GM19351 (cell line): ENCODE results near the gene CENPE.
"Not testable (repeated sequence)": the region's sequence is repeated elsewhere in the genome, so short reads cannot be mapped to it uniquely, and the experiment has no call there.

Experiments
- ATAC-seq: cut with Tn5 transposase; IDR thresholded peaks from one replicate; pipeline ENCODE4 v1.9.1; 2021; ENCODE audit warnings: mild to moderate bottlenecking, moderate library complexity; ENCODE audit not compliant: unreplicated experiment

Gene CENPE, protein sequence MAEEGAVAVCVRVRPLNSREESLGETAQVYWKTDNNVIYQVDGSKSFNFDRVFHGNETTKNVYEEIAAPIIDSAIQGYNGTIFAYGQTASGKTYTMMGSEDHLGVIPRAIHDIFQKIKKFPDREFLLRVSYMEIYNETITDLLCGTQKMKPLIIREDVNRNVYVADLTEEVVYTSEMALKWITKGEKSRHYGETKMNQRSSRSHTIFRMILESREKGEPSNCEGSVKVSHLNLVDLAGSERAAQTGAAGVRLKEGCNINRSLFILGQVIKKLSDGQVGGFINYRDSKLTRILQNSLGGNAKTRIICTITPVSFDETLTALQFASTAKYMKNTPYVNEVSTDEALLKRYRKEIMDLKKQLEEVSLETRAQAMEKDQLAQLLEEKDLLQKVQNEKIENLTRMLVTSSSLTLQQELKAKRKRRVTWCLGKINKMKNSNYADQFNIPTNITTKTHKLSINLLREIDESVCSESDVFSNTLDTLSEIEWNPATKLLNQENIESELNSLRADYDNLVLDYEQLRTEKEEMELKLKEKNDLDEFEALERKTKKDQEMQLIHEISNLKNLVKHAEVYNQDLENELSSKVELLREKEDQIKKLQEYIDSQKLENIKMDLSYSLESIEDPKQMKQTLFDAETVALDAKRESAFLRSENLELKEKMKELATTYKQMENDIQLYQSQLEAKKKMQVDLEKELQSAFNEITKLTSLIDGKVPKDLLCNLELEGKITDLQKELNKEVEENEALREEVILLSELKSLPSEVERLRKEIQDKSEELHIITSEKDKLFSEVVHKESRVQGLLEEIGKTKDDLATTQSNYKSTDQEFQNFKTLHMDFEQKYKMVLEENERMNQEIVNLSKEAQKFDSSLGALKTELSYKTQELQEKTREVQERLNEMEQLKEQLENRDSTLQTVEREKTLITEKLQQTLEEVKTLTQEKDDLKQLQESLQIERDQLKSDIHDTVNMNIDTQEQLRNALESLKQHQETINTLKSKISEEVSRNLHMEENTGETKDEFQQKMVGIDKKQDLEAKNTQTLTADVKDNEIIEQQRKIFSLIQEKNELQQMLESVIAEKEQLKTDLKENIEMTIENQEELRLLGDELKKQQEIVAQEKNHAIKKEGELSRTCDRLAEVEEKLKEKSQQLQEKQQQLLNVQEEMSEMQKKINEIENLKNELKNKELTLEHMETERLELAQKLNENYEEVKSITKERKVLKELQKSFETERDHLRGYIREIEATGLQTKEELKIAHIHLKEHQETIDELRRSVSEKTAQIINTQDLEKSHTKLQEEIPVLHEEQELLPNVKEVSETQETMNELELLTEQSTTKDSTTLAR (N-terminal part only)

DNA sequence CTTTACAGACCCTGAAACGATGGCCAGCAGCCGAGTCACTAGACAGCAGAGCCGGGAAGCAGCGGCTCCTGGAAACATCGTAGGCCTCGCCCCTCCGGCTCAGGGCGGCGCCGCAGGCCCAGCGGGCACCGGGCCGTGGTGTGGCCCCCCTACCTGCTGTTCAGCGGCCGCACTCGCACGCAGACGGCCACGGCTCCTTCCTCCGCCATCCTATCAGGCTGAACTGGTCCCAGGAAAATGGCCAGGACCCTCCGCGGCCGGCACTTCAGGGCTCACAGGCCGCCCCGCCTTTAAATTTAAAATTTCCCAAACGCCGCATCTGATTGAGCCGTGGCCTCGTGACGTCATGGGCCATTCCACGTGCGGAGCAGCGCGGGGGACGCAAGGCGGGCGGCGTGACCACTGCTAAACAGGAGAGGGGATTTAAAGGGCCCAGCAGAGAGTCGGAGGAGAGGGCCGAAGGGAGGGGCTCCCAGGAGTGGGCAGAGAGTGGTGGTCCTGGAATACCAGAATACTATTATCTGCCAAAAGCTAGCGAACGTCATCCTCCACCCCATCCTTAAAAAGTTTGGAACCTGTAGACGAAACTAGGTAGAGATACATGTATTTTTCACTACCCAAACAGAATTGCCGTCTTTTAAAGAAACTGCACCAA, at the start of gene CENPE:
Gene CENPE (minus strand): TSS at position 233 of the 655 bp plus-strand sequence. CDS start 24 bp downstream, at position 209.
- peak; percentile 88 for ATAC-seq

DNA sequence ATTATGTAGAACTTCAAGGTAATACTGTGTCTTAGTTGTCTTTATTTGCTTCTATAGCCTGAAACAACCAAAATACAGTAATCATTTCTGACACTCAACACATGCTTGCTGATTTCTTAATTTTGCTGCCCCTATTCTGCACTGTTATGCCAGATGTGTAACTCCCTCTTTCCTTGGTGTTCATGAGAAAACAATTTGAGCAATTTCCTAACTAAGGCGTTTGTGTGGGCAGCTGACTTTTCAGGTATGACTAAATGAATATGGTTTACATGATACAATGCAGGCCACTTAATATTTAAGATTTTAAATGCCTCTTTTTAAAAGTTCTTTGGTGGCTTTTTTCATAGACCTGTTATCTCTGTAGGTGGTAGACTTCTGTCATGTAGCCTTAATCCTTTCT, 46.1 kb upstream of the CENPE start:
- ATAC-seq, result no peak

DNA sequence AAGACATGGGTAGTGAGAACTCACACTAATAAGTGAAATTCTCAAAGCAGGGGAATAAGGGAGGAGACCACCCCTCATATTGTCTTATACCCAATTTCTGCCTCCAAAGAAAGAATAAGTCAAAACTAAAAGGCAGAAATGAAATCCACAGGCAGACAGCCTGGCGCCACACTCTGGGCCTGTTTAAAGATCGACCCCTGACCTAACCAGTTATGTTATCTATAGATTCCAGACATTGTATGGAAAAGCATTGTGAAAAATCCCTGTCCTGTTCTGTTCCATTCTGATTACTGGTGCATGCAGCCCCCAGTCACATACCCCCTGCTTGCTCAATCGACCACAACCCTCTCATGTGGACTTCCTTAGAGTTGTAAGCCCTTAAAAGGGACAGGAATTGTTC, 32.8 kb upstream of the CENPE start:
- not testable (repeated sequence) for ATAC-seq

DNA sequence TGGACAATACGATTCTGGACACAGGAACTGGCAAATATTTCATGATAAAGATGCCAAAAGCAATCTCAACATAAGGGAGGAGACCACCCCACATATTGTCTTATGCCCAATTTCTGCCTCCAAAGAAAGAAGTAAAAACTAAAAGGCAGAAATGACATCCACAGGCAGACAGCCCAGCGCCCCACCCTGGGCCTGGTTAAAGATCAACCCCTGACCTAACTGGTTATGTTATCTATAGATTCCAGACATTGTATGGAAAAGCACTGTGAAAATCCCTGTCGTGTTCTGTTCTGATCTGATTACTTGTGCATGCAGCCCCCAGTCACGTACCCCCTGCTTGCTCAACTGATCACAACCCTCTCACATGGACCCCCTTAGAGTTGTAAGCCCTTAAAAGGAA, 25.4 kb upstream of the CENPE start:
- not testable (repeated sequence) for ATAC-seq

DNA sequence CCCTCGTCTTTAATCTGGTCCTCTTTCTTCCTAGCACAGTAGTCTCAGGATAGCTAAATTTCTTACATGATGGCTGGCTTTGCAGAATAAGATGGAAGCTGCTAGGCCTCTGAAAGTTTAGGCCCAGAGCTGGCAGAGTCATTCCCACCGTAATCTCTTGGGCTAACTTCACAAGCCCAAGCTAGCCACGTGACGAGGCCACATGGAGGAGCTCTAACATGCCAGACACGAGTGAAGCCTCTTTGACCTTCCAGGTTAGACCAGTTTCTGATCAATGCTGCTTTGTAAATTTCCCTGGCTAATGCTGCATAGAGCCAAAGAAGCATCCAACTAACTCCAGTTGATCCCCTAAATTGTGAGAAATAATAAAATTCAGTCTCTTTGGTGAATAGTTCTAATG, 9.5 kb upstream of the CENPE start:
- no peak for ATAC-seq

DNA sequence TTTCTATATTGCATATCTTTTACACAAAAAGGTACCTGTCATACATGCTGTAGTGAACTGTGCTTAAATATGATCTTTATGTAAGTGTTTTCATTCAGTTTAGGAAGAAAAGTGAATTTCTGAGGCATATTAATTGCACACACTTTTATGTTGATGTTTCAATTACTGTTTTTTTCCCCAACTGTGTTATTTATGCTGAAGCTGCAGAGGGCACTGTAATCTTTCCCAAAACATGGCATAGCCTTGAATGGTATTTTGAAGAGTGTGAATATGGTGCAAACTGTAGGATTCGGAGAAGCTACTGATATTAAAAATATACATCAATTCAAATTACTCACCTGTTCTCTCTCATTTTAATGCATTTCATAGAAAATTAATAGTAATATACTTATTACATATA, 6.0 kb upstream of the CENPE start:
- no peak for ATAC-seq

DNA sequence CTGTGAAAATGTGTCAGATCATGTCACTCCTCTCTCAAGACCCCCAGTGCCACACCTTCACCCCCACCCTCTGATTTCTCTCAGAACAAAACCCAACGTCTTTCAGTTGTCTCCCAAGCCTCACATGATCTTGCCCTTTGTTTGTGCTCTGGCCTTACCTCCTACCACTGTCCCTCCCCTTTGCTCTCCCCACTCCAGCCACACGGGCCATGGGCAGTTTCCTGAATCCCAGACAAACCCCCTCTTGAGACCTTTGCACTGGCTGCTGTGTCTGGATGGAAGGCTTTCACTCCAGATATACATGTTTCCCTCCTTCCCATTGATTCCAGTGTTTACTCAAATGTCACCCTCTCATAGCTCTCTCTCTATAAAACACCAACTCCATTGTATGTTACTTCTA, 3.6 kb upstream of the CENPE start:
- no peak for ATAC-seq

DNA sequence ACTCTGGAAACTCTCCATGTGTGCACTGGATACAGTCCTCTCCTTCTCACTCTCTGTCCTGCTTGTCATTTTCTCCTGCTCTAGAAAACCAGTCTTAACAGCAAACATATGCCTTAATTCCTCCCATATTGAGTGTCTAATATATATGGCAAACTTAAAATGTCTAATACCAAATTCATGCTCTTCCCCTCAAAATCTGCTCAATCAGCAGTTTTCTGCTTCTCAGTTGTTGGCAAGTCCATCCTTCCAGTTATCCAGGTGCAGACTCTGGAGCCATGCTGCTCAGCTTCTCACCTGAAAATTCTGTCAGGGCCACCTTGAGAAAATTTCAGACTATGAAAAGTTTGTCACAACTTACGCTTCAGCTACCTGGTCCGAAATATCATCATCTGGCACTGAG, 3.1 kb upstream of the CENPE start:
- ATAC-seq, result no peak

DNA sequence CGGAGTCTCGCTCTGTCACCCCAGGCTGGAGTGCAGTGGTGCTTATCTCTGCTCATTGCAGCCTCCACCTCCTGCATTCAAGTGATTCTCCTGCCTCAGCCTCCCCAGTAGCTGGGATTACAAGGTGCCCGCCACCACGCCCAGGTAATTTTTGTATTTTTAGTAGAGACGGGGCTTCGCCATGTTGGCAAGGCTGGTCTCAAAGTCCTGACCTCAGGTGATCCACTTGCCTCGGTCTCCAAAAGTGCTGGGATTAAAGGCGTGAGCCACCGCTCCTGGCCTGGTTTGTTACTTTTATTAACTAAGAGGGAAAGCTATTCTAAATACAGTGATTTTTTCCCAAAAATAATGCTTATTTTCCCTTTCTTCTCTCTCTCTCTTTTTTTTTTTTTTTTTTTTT, 866 bp upstream of the CENPE start:
- no peak for ATAC-seq

DNA sequence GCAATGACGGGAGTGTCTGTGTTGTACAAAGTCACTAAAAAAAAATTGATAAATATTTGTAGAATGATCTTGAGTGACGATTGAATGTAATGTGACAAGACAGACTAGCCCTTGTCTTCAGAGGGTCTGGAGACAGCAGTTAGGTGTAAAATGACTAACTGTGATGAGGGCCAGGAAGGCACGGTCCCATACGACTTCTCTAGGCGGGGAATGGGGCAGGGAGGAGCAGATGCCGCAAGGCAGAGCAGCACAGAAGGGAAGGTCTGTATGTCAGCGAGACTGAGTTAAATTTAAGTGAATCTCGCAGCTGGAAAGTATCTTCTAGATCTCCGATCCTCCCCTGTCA, 405 bp downstream of the CENPE start:
- ATAC-seq, result peak; percentile 43

DNA sequence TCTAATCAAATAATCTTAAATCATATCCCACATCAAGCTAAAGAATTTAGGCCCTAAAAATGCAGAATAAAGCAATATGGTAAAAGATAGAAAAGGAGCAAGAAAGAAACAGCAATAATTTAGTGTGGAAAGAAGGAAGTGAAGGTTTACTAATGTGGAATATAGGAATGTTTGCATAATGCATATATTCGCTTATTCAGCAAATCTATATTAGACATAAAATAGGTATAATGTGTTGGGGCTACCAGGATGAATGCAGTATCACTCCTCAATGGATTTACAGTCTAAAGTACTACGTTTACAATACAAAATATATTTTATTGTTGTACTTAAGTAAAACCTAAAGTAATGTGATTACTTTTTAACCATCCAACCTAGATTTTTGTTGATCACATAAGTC, 4.7 kb downstream of the CENPE start:
- no peak for ATAC-seq

DNA sequence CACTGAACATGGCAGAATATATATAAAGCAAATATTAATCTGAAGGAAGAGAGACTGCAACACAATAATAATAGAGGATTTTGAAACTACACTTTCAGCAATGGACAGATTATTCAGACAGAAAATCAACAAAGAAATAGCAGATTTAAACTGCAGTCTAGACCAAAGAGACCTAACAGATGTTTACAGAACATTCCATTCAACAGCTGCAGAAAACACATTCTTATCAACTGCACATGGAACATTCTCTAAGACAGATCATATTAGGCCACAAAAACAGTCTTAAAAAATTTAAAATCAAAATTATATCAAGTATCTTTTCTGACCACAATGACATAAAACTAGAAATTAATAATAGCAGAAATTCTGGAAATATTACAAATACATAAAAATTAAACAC, 27.1 kb downstream of the CENPE start:
- no peak for ATAC-seq

DNA sequence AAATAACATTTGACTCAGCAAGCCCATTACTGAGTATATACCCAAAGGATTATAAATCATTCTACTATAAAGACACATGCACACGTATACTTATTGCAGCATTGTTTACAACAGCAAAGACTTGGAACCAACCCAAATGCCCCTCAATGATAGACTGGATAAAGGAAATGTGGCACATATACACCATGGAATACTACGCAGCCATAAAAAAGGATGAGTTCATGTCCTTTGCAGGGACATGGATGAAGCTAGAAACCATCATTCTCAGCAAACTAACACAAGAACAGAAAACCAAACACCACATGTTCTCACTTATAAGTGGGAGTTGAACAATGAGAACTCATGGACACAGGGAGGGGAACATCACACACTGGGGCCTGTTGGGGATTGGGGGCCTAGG, 28.4 kb downstream of the CENPE start:
- ATAC-seq, result not testable (repeated sequence)

DNA sequence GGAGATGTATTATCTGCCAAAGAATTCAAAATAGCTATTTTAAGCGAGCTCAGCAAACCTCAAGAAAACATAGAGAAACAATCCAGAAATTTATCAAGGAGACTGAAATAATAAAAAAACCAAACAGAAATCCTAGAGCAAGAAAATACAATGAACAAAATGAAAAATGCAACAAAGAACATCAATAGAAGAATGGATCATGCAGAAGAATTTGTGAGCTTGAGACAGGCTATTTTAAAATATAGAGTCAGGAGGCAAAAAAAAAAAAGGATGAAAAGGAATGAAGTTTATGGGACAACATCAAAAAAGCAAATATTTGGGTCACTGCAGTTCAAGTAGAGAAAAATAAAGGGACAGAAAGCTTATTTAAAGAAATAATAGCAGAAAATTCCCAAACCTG, 29.1 kb downstream of the CENPE start:
- ATAC-seq, result no peak

DNA sequence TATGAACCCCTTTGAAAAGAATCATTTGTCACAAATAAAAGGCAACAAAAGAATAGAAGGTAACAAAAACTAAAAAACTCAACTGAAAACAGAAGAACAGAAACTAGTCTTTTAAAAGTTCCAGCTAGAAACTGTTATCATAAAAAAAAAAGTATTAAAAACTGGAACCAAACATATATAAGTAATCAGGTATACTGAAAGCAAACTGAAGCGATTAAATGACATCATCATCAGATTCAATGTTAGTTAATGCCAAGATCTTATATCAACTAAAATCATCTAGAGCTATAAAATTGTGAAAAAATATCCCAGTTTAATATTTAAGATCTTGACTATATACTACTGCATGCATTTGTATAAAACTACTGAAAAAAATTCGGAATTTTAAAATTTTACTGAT, 36.0 kb downstream of the CENPE start:
- ATAC-seq, result no peak

DNA sequence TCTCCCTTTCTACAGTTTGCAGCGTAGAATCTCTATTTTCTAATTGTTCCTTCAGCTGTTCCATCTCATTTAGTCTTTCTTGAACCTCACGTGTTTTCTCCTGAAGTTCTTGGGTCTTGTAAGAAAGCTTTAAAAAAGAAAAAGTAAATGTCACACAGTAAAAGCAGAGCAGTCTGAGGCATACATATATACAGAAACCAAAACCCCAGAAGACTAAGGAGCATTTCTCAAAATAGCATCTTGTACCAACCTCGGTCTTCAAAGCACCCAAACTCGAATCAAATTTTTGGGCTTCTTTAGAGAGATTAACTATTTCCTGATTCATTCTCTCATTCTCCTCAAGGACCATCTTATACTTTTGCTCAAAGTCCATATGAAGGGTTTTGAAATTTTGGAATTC, 39.4 kb downstream of the CENPE start:
- ATAC-seq, result no peak

DNA sequence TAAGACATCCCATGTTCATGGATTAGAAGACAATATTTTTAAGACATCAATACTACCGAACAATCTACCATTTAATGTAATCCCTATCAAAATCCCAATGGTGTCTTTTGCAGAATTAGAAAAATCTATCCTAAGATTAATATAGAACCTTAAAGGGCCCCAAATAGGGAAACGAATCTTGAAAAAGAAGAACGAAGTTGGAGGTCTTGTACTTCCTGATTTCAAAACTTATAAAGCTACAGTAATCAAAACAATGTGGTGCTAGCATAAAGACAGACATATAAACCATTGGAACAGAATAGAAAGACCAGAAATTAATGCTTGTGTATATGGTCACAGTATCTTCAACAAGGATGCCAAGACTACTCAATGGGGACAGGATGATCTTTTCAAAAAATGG, 42.0 kb downstream of the CENPE start:
- ATAC-seq, result no peak

DNA sequence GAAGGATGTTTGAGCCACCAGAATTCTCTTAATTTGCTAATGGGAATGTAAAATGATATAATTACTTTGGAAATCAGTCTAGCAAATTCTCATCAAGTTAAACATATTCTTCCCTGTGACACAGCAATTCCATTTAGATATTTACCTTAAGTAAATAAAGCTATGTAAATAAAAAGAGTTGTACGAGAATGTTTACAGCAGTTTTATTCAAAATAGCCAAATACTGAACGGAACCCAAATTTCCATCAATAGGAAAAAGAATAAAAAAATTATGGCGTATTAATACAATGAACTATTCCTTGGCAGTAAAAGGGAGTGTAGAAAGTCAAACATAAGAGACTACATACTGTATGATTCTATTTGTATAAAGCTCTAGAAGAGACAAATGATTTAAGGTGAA, 45.8 kb downstream of the CENPE start:
- no peak for ATAC-seq

DNA sequence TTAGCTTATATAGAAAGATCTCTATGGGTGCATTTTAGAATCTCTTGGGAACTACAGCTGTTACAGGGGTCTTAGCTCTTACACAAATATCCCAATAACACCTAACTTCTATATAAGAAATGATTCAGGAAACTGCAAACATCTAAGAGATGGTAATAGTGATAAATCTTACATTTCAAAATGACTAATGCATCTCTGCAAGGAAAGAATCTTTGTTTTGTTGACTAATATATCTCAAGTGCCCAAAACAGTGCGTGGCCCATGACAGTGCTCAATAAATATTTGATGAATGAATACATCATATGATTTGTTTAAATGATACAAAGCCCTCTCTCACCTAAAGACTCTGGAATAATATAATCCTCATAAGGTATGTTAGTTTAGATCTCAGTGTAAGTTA, 47.5 kb downstream of the CENPE start:
- ATAC-seq, result no peak

DNA sequence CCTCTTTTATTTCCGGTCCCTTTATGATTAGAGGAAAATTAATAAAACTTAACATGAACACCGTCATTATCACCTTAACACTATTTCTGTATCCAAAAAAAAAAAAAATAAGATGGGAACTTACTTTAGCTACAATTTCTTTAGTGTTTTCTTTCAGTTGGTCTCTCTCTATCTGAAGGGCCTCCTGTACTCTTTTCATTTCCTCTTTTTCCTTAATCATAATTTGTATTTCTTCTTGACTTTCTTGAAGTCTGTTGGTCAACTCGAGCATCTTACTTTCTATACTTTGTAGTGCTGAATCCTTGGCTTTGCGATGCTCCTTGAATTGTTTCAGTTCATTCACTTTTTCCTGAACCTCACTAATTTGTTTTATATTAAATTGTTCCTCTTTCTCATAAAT, 53.2 kb downstream of the CENPE start:
- ATAC-seq, result peak; percentile 39

DNA sequence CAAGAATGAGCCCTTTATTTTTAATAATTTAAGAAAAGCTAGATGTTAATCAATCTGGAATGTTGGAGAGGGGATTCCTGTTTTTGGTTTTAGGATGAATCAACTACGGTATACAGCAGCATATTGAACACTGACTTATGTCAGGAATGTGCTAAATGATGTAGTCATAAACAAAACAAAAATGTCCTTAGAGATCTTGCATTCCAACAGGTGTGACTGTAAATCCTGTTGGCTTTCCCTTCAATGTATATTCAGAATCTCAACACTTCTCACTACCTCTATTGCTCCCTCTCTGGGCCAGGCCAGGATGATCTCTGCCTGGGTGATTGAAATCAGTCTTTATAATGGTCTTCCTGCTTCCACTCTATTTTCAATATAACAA, 60.7 kb downstream of the CENPE start:
- ATAC-seq, result no peak
